Activated naive CD8-positive, alpha-beta T cell treated with anti-CD3 and anti-CD28 coated beads, Interleukin-2, amount 10 ng/mL, durations not matched to agents 7 days and 5 days (primary cell): ENCODE data around the gene MALT1. TPM values are rescaled to one million over a fixed set of nuclear protein-coding genes. Genes with fewer than 3 reads are reported as not detected.

ENCODE experiments used
- ATAC-seq: fragments of 150-1000 bp; cut with Tn5 transposase; one replicate; pipeline ENCODE4 v1.10.0; 2021; ENCODE audit warnings: low read depth, moderate library complexity
- POLR2A ChIA-PET: fragments of 350-600 bp; sonication (Branson Sonifier 250); formaldehyde crosslinking; loops from one replicate; lab custom pipeline; 2021; ENCODE audit warnings: antibody characterized with exemption; lab: Charles Lee
- DNase-seq: peaks from one replicate; pipeline ENCODE4 v3.0.0; 2021
- H3K27ac Mint-ChIP-seq: one replicate; pipeline ENCODE4 v1.8.0; 2022; ENCODE audit warnings: mild to moderate bottlenecking, mixed read lengths
- H3K27me3 Mint-ChIP-seq: one replicate; pipeline ENCODE4 v1.8.0; 2022; ENCODE audit warnings: mild to moderate bottlenecking, moderate library complexity, mixed read lengths
- H3K36me3 Mint-ChIP-seq: one replicate; pipeline ENCODE4 v1.8.0; 2021; ENCODE audit warnings: mild to moderate bottlenecking, mixed read lengths
- H3K4me1 Mint-ChIP-seq: one replicate; pipeline ENCODE4 v1.8.0; 2021; ENCODE audit warnings: mixed read lengths
- H3K4me3 Mint-ChIP-seq: one replicate; pipeline ENCODE4 v1.8.0; 2022; ENCODE audit warnings: mild to moderate bottlenecking, moderate library complexity, mixed read lengths
- H3K9me3 Mint-ChIP-seq: one replicate; pipeline ENCODE4 v1.8.0; 2021; ENCODE audit warnings: mixed read lengths
- total RNA-seq, 2 experiments: library from RNA; stranded (reverse); gene quantifications; one replicate each; pipeline ENCODE4 v1.2.3, GENCODE V29; 2021

The MALT1 gene
- total RNA-seq, 2 experiments from 2014 or later: 68.6 to 71.6 TPM

GRCh38 chr18:58803978-58804377 is 132.7 kb downstream of the MALT1 start:
- no peaks in the 10 kb centered on the region for H3K36me3 Mint-ChIP-seq
- H3K9me3 Mint-ChIP-seq: no peaks in the 10 kb centered on the region
- no peak overlapping the region for H3K4me3 Mint-ChIP-seq
- H3K4me1 Mint-ChIP-seq: no peaks in the 10 kb centered on the region
- DNase-seq (no peak), ATAC-seq (no peak)
- POLR2A ChIA-PET: no interaction called here
- no peak overlapping the region for H3K27ac Mint-ChIP-seq
- H3K27me3 Mint-ChIP-seq: peaks cover 58% of the 10 kb centered on the region

Other genes with a start within 250 kb of the MALT1 start
- under 1 TPM; 0.30 to 0.91 TPM for gene ALPK2, start 42.4 kb upstream of the MALT1 start, total RNA-seq
- 1 to 10 TPM; 4.0 to 4.8 TPM for gene ZNF532, start 193.4 kb downstream of the MALT1 start, total RNA-seq